ENCODE data around the gene ZBTB3. TPM values are rescaled to one million over a fixed set of nuclear protein-coding genes. Genes with fewer than 3 reads are reported as not detected.
A peak's percentile ranks its signal among the peaks of the same experiment; 100 is the strongest.

ZBTB3 gene
- total and polyA plus RNA-seq, 2 of the 13 experiments (the other 11 are each of a cell fraction or from before 2014, with no cell fraction given), result 3.4 to 5.2 TPM

- intact Hi-C loops (cut with micrococcal nuclease; ENCODE audit: unreplicated experiment) (no loop called here), in situ Hi-C loops (cut with HindIII; ENCODE audit: extremely low pct_ligation_motif_present, low pct_unique_long_range_greater_than_20kb) (loop anchor here (10.0 kb wide), 1 partner anchor 314 kb away; no protein-coding TSS in a partner anchor)
- Histone ChIP-seq H3K4me3 (replicated peaks in 1 of 3; ENCODE audit: insufficient read depth in 1 of 3, low read depth in 2 of 3, low read length in 3 of 3) (no peak overlapping the region), H3K27me3 (ENCODE audit: control insufficient read depth in 1 of 2, insufficient read depth in 2 of 2, low read length in 2 of 2) (no peaks in the 10 kb centered on the region), H3K9me3 (ENCODE audit: low read length) (no peaks in the 10 kb centered on the region), H3K36me3 (replicated peaks in 1 of 2; ENCODE audit: control insufficient read depth in 1 of 2, insufficient read depth in 2 of 2, low read length in 2 of 2) (peaks cover 7 to 48% of the 10 kb centered on the region in 2 experiments), H2AFZ (ENCODE audit: low read length) (no peak overlapping the region), H4K20me1 (ENCODE audit: insufficient read depth, low read length) (peaks cover 6% of the 10 kb centered on the region; the same call in 1 of the 2 replicates), H3K4me1 (ENCODE audit: insufficient read depth, low read length) (peaks cover 18% of the 10 kb centered on the region), H3K9ac (ENCODE audit: insufficient read depth, low read depth, low read length) (no peak overlapping the region), H3K27ac (ENCODE audit: extremely low read length, insufficient read depth, low read length) (no peak overlapping the region), H3K4me2 (ENCODE audit: low read depth, low read length) (no peak overlapping the region), H3K79me2 (ENCODE audit: insufficient read depth, low read length) (no peaks in the 10 kb centered on the region)
- 96% methylated on average over 7 of the region's 7 CpGs for WGBS (ENCODE audit: low lambda C conversion rate)
- CTCF ChIA-PET (ENCODE audit: low intra/inter-chr PET ratio, low total read pairs), result no interaction called here
- TF ChIP-seq MED8 (CRISPR knock-in tag; IDR thresholded peaks at IDR 0.05; ENCODE audit: insufficient replicate concordance), result no peak
- 0 out of 2 replicates have a peak, but pooled peaks have one; percentile 5 for TF ChIP-seq POLR2G (IDR thresholded peaks at IDR 0.05; ENCODE audit: low read depth, low read length)
- no TSS peak for BruUV-seq (replicated peaks)
- ATAC-seq (no peak), FAIRE-seq (no peak), DNase-seq (ENCODE audit: low spot score) (no peak)
- POLR2A ChIA-PET, result interaction anchor here (1.4 to 4.3 kb wide), 2 partner anchors 18 to 45 kb away, joined by 4 to 27 read pairs; partner anchors contain the start of genes HNRNPUL2 and ZBTB3
Measured at GRCh38 chr11:62708793-62709192, 45.2 kb downstream of the ZBTB3 start.

- FAIRE-seq, result no peak
- no TSS peak for BruUV-seq (replicated peaks)
- no peak for TF ChIP-seq RARA (CRISPR knock-in tag; IDR thresholded peaks at IDR 0.05)
- TF ChIP-seq ZNF468 (CRISPR knock-in tag; IDR thresholded peaks at IDR 0.05), result no peak
- TF ChIP-seq DRAP1 (CRISPR knock-in tag; IDR thresholded peaks at IDR 0.05), result no peak
- no peak for TF ChIP-seq ZBTB26 (CRISPR knock-in tag; IDR thresholded peaks at IDR 0.05; ENCODE audit: borderline replicate concordance)
- TF ChIP-seq ZNF644 (CRISPR knock-in tag; IDR thresholded peaks at IDR 0.05; ENCODE audit: low read depth), result no peak
- TF ChIP-seq ZHX1 (CRISPR knock-in tag; IDR thresholded peaks at IDR 0.05; ENCODE audit: low read depth), result no peak
- no peak for TF ChIP-seq ZNF629 (CRISPR knock-in tag; conservative IDR thresholded peaks at IDR 0.05)
- no peak for TF ChIP-seq SP1 (IDR thresholded peaks at IDR 0.05)
- TF ChIP-seq SP1 (CRISPR knock-in tag; IDR thresholded peaks at IDR 0.05), result no peak
- TF ChIP-seq WIZ (CRISPR knock-in tag; IDR thresholded peaks at IDR 0.05), result no peak
- no peak for TF ChIP-seq XRCC5 (optimal IDR thresholded peaks at IDR 0.05; ENCODE audit: low read length)
- TF ChIP-seq CC2D1A (CRISPR knock-in tag; IDR thresholded peaks at IDR 0.05), result no peak
- no peak overlapping the region for H2AFZ ChIP-seq (ENCODE audit: low read length)
- WGBS (ENCODE audit: low lambda C conversion rate), result 90% methylated on average over 5 of the region's 5 CpGs
- no peaks in the 10 kb centered on the region for H3K27me3 ChIP-seq (ENCODE audit: control insufficient read depth in 1 of 2, insufficient read depth in 2 of 2, low read length in 2 of 2)
- in situ Hi-C loops (cut with HindIII; ENCODE audit: extremely low pct_ligation_motif_present, low pct_unique_long_range_greater_than_20kb) (loop anchor here (10.0 kb wide), 1 partner anchor 314 kb away; no protein-coding TSS in a partner anchor), intact Hi-C loops (cut with micrococcal nuclease; ENCODE audit: unreplicated experiment) (no loop called here)
- CTCF ChIA-PET (ENCODE audit: low intra/inter-chr PET ratio, low total read pairs), result no interaction called here
- H3K36me3 ChIP-seq (replicated peaks in 1 of 2; ENCODE audit: control insufficient read depth in 1 of 2, insufficient read depth in 2 of 2, low read length in 2 of 2), result peaks cover 7 to 44% of the 10 kb centered on the region in 2 experiments
- DNase-seq (ENCODE audit: low spot score), result no peak
- no peaks in the 10 kb centered on the region for H3K9me3 ChIP-seq (ENCODE audit: low read length)
- no peak overlapping the region for H3K27ac ChIP-seq (ENCODE audit: extremely low read length, insufficient read depth, low read length)
- no peaks in the 10 kb centered on the region for H3K79me2 ChIP-seq (ENCODE audit: insufficient read depth, low read length)
- peaks cover 6% of the 10 kb centered on the region; the same call in 1 of the 2 replicates for H4K20me1 ChIP-seq (ENCODE audit: insufficient read depth, low read length)
- H3K4me3 ChIP-seq (replicated peaks in 1 of 3; ENCODE audit: insufficient read depth in 1 of 3, low read depth in 2 of 3, low read length in 3 of 3), result no peak overlapping the region
- POLR2A ChIA-PET, result interaction anchor here (1.4 to 4.3 kb wide), 3 partner anchors 19 to 123 kb away, joined by 4 to 27 read pairs (median 4); partner anchors contain the start of genes HNRNPUL2, STX5 and ZBTB3
- no peak overlapping the region for H3K4me2 ChIP-seq (ENCODE audit: low read depth, low read length)
- peaks cover 18% of the 10 kb centered on the region for H3K4me1 ChIP-seq (ENCODE audit: insufficient read depth, low read length)
- no peak overlapping the region for H3K9ac ChIP-seq (ENCODE audit: insufficient read depth, low read depth, low read length)
- no peak for ATAC-seq
Measured at GRCh38 chr11:62708392-62708791, 45.6 kb downstream of the ZBTB3 start.
